BJ (cell line): ENCODE measurements around the gene KRTAP10-1. TPM values are rescaled to one million over a fixed set of nuclear protein-coding genes. Genes with fewer than 3 reads are reported as not detected.

Experiments
- CTCF ChIA-PET: fragments of 350-600 bp; formaldehyde crosslinking; extraction: SDS; loops from one replicate; lab custom pipeline; 2021; ENCODE audit warnings: antibody characterized with exemption, inconsistent platforms; lab: Yijun Ruan, JAX
- POLR2A ChIA-PET: fragments of 300-600 bp; sonication (Branson Sonifier 250); formaldehyde crosslinking; extraction: SDS; loops from one replicate; lab custom pipeline; 2021; ENCODE audit warnings: antibody characterized with exemption; lab: Charles Lee
- DNase-seq: peaks from one replicate; pipeline ENCODE4 v3.0.0-alpha.2; 2011; ENCODE audit warnings: low read depth
- H3K27me3 ChIP-seq: 2 replicates; pipeline ENCODE4 v1.6.0; 2011; ENCODE audit warnings: low read length; ENCODE audit not compliant: control insufficient read depth, insufficient read depth
- H3K36me3 ChIP-seq: 2 replicates; pipeline ENCODE4 v1.5.1; 2011; ENCODE audit warnings: low read length; ENCODE audit not compliant: control insufficient read depth, insufficient read depth
- H3K4me3 ChIP-seq: 2 replicates; pipeline ENCODE4 v1.5.1; 2011; ENCODE audit warnings: low read depth, mild to moderate bottlenecking, control low read depth, low read length
- CTCF ChIP-seq: IDR thresholded peaks from 2 replicates; pipeline ENCODE4 v1.5.1; 2011; ENCODE audit warnings: low read depth, mild to moderate bottlenecking, control low read depth, inconsistent platforms, low read length, moderate library complexity; ENCODE audit not compliant: insufficient read depth
- polyA minus RNA-seq: library from RNA; depleted of rRNA, polyadenylated mRNA; stranded (reverse); fragments of >200 nt; gene quantifications from 2 replicates; pipeline ENCODE4 v1.2.3, GENCODE V29; 2011; rRNA and poly(A)+ RNA removed
- polyA plus RNA-seq: library from polyadenylated mRNA; depleted of rRNA; stranded (reverse); fragments of >200 nt; gene quantifications from 2 replicates; pipeline ENCODE4 v1.2.3, GENCODE V29; 2011; rRNA removed

The KRTAP10-1 gene
- polyA plus RNA-seq (not detected in 2 replicates), polyA minus RNA-seq (not detected in 2 replicates)

DNA sequence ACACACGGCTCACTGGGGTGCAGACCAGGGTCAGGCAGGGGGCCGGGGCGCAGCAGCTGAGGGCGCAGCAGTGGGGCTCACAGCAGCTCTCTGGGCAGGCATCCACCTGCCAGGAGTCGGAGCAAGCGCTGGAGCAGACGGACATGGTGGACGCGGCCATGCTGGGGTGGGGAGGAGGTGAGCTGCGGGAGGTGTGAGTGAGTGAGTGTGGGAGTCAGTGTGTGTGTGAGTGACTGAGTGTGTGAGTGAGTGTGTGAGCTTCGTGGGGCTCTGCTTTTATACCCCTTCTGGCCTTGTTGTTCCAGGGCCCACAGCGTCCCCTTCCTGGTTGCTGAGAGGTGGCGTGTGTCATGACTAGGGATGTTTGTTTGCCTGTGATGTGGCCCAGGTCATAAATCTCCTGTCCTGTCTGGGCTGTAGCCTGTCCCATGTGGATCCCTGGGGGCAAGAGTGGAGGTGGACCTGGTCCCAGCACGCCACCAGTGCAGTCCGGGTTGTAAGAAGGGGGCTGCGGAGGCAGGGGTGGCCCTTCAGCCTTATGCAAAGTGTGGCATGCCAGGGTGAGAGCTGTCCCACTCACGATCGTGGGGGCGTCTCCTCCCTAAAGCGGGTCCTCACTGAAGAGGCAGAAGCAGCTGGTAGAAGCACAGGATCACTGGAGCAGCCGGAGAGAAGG lies at the start of gene KRTAP10-1:
TSS of gene KRTAP10-1 (minus strand) at position 205 of the 676 bp plus-strand sequence. CDS start at position 160, 45 bp downstream.
- CTCF ChIA-PET: no interaction called here
- H3K27me3 ChIP-seq: no peaks in the 10 kb centered on the region
- POLR2A ChIA-PET: no interaction called here
- TF ChIP-seq CTCF: no peak
- DNase-seq: no peak
- no peaks in the 10 kb centered on the region for H3K36me3 ChIP-seq
- no peak within 1 kb of the TSS for H3K4me3 ChIP-seq

GRCh38 chr21:44589094-44589493 lies 49.1 kb upstream of the KRTAP10-1 start:
- POLR2A ChIA-PET: no interaction called here

DNA sequence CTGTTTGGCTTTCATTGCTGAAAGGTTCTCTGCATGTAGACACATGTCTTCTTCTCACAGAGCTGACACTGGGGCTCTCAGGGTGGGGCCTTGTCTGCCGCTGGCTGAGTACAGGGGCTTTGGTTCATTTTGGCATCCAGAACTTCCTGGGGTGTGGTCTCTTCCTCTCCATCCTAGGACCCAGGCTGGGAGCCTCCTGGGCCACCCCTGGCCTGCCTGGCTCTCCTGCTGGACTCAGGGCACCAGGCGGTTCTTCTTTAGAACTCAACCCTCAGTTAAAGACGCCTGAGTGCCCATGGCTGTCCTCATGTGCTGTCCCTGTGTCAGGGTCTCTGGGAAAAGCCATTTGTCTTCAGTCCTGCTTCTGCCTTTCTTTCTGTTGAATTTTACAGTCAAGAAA lies 45.9 kb upstream of the KRTAP10-1 start:
- CTCF ChIA-PET: no interaction called here
- DNase-seq: no peak
- Histone ChIP-seq H3K27me3 (no peaks in the 10 kb centered on the region), H3K4me3 (no peak overlapping the region), H3K36me3 (no peaks in the 10 kb centered on the region)
- POLR2A ChIA-PET: no interaction called here
- no peak for TF ChIP-seq CTCF

More at GRCh38 chr21:44589094-44589493, 49.1 kb upstream of the KRTAP10-1 start:
- DNase-seq: no peak
- H3K36me3 ChIP-seq: no peaks in the 10 kb centered on the region
- no peak for TF ChIP-seq CTCF
- H3K4me3 ChIP-seq: no peak overlapping the region
- peaks cover 4% of the 10 kb centered on the region; the same call in 1 of the 2 replicates for H3K27me3 ChIP-seq
- CTCF ChIA-PET: no interaction called here

DNA sequence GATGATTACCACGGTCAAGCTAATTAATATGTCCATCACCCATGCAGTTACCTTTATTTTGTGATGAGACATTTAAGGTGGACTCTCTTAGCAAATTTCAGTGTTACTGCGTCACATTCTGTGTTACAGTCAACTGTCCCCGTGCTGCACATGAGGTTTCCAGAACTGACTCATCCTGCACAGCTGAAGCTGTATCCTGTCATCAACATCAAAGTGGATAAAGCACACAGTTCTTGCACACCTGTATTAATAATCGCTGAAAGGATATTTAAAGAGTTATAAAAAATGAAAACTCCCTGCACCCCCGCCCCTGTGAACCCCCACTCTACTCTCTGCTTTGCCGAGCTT lies 43.8 kb upstream of the KRTAP10-1 start:
- ChIA-PET POLR2A (no interaction called here), CTCF (no interaction called here)
- Histone ChIP-seq H3K36me3 (no peaks in the 10 kb centered on the region), H3K27me3 (no peaks in the 10 kb centered on the region), H3K4me3 (no peak overlapping the region)
- DNase-seq: no peak
- TF ChIP-seq CTCF: no peak

GRCh38 chr21:44583089-44583799 lies 43.2 kb upstream of the KRTAP10-1 start:
- H3K4me3 ChIP-seq: no peak overlapping the region
- CTCF ChIA-PET: no interaction called here
- H3K27me3 ChIP-seq: no peaks in the 10 kb centered on the region
- no peak for TF ChIP-seq CTCF
- H3K36me3 ChIP-seq: no peaks in the 10 kb centered on the region
- no peak for DNase-seq
- POLR2A ChIA-PET: no interaction called here
